Stimulated activated CD8-positive, alpha-beta memory T cell treated with anti-CD3 and anti-CD28 coated beads, Interleukin-15, amount 100 ng/mL, for 1 hour (primary cell): ENCODE data around the gene SYTL2.
"Not testable (repeated sequence)": the region's sequence is repeated elsewhere in the genome, so short reads cannot be mapped to it uniquely, and the experiment has no call there.

Experiments used
- DNase-seq: peaks from one replicate; pipeline ENCODE4 v3.0.0-alpha.2; 2020; ENCODE audit warnings: low read depth

SYTL2 gene

DNA sequence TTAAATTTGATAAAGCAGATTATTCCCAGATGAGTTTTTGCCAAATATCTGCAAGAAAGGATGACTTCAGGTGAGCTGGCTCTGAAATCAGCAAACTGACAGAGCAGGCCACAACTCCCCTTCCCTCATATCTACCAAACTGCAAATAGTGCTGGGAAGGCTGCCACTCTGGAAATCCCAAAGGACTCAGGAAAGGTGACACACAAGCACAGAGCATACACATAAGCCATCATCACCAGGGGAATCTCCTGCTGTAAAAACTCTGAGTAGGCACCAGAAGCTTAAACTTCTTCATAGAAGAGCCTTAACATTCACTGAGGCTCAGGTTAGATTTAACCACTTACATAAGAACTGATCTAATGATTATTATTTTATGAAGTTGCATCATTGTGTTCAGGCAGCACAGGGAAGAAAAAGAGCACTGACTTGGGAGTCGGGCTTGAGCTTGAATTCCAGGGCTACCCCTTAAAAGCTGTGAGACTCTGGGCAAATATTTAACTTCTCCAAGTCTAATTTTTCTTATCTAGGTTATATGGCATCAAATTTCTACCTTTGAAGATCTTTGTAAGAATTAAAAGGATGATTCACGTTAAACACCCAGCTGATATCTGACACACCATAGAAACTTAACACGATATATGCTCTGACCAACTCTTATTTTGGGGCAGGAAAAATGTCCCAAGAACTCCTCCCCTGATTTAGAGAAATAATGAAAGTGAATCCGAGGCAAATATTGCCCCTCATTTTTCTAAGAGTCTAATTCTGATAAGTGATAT is 15.0 kb downstream of the SYTL2 start:
- no peak for DNase-seq

DNA sequence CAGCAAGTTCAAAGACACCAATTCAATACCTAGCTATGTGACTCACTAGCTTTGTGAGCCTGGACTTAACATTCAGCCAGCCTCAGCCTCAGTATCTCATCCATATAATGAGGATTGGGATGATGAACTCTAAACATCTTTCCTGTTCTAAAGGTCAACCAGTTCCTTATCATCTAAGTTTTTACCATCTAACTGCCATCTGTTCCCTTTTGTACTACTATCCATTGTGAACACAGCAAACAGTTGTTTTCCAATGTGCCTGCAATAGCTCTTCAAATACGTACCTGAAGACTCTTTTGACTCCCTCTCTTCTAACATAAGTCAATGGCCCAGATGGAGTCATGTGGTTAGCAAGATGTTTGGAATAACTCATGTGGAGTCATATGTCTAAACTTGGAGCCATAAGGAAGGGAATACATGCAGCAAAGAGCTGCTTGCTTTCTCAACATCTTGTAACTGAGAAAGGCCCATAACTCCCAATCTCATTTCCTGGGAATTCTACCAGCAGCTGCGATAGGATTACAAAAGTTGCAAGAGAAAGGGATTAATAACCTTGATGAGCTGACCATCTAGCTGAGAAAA is 19.4 kb downstream of the SYTL2 start:
- DNase-seq, result no peak

DNA sequence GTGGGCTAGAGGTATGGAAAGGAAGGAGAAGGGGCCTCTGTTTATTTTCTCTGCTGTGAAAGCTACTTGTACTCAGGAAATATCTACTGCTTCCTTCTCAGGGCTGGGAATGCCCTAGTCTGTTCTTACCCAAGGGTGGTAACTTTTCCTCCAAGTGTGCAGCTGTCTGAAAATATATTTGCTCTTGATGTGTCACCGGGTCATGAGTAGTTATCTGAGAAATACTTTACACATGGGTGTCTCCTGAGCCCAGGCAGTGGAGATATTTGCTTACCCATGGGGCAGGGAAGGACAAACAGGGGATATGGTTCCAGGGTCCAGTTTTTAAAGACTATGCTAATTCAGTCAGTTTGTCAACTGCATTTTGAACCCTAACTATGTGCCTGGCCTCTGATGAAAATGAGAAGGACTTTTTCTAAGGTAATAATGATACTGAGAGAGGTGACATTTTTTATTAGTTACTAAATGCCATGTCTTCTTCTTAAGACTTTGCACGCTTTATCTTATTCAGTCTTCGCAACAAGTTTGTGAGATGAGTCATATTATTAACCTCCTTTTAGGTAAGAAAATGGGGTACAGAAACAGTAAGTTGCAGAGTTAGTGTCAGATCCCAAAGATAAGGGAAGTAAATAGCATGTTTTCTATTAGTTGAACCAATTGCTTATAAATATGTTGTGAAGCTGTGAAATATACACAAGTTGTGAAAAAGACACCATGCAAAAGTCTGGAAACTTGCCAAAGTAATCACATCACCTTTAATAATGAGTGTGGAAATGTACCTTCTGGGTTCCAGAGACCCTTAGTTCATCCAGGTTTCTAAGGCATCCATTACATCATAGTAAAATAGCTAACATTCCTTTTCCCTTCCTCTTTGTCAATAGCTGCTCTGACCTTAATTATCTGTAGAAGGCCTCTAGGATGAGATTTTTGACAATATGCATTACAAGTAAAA is 22.9 kb downstream of the SYTL2 start:
- no peak for DNase-seq

DNA sequence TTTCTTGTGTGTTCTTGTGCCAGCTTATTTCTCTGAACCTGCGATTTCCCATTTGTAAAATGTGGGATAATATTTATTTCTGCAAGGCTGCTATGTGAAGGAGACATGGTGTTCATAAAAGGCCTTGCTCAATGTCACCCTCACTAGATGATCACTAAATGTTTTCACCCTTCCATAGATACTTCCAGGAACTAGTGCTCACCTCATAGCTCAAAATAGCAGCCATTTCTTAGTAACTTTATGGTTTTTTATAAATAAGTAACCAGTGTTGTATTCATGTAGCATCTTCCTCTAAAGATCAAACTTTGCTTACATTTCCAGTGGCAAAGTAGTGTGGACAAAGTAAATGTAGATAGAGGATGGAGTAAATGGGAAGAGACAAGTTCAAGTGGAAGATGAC is 23.8 kb downstream of the SYTL2 start:
- DNase-seq, result no peak

DNA sequence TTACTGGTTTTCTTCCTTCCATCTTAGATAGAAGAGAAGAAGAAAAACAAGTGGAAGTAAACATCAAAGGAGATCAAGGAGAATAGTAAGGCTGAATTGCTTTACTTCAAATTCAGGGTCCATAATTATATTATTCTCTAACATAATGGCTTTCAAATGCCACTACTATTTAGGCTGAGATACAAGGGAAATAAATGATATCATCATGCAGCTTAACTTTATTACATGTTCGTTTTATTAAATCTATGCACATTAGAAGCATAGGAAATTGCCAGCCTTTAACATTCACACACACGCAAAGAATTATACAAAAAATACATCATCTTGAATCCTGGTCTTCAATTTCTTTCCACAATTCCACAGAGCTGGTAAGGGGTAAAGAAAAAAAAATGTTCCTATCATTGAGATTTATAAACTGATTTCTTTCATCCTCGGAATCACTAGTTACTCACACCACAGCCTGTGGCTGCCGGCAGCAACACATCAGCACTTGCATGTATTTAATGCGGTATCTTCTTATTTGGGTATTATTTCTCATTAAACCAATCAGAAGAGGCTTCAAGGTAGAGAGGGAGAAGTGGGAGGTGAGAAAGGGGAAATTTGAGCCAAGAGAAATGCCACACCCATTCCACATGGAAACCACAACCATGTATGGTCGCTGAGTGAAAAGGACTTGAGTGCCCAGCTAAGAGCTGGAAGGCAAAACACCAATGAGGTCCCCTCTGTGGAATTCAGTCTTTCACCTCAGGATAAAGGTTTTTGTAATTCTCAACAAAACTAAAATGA is 26.3 kb downstream of the SYTL2 start:
- DNase-seq, result no peak

DNA sequence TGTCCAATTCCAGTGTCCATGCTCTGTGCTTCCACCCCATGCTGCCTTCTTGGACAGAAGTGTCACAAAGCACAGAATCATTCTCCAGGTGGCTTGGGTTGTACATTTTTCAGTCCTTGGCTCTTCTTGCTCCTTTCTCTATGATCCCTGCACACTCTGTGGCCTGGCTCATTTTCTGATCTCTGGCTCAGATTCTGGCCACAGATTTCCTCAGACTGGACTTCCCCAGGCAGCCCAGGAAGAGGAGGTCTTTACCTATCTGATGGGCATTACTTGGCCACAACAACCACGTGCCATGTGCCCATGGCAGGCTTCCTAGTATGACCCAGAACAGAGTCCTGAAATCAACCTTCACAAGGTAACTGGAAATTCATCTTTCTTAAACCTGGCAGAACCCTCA is 27.2 kb downstream of the SYTL2 start:
- DNase-seq, result no peak

DNA sequence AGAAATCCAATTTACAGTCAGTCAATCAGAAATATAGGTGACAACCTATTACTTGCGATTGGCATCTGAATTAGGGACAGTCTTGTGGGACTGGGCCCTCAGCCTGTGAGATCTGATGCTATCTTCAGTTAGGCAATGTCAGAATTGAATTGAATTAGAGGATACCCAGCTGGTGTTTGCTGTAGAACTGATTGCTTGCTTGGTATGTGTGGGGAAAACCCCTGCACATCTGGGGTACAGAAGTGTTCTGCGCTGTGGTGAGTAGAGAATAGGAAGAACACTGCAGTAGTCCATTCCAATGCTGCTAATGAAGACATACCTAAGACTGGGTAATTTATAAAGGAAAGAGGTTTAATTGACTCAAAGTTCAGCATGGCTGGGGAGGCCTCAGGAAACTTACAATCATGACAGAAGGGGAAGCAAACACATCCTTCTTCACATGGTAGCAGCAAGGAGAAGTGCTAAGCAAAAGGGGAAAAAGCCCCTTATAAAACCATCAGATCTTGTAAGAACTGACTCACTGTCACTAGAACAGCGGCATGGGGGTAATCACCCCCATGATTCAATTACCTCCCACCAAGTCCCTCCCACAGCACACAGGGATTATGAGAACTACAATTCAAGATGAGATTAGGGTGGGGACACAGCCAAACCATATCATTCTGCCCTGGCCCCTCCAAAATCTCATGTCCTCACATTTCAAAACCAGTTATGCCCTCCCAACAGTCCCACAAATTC is 30.0 kb downstream of the SYTL2 start:
- DNase-seq, result not testable (repeated sequence)

DNA sequence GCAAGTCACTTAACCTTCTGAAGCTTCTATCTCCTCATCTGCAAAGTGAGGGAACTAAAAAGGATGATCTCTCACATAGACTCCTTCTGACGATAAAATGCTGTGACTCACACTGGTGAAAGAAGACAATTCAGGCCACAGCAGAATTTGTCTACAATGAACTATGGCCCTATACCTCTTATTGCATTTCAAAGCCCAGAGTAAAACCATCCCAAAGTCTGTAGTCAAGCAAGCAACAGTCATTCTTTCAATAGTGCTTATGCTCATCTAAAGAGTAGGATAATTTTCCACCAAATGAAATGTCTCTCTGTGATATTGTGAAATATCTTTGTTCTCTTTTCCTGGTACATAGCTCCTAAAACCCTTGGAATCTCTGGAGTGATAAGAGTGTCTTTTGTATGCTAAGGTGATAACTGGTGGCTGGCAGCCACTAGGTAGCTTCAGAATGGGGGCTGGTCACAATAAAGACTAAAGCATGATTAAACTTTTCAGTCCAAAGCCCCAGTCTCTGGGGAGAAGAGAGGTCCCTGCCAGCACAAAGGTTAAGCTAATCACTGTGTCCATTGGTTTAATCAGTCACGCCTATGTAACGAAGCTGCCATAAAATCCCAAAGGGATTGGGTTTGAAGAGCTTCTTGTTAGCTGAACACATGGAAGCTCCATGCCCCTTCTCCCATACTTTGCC is 30.8 kb downstream of the SYTL2 start:
- no peak for DNase-seq

DNA sequence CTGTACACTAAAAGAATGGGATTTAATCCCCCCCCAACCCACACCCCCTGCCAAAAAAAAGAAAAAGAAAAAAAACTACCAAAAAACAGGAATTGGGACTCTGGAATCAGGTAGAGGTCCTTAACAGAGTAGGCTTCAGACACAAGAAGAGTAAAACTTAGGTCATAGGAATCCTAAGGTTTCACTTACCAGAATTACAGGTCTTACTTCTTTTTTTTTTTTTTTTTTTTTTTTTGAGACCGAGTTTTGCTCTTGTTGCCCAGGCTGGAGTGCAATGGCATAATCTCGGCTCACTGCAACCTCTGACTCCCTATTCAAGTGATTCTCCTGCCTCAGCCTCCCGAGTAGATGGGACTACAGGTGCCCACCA is 33.4 kb downstream of the SYTL2 start:
- DNase-seq, result not testable (repeated sequence)

DNA sequence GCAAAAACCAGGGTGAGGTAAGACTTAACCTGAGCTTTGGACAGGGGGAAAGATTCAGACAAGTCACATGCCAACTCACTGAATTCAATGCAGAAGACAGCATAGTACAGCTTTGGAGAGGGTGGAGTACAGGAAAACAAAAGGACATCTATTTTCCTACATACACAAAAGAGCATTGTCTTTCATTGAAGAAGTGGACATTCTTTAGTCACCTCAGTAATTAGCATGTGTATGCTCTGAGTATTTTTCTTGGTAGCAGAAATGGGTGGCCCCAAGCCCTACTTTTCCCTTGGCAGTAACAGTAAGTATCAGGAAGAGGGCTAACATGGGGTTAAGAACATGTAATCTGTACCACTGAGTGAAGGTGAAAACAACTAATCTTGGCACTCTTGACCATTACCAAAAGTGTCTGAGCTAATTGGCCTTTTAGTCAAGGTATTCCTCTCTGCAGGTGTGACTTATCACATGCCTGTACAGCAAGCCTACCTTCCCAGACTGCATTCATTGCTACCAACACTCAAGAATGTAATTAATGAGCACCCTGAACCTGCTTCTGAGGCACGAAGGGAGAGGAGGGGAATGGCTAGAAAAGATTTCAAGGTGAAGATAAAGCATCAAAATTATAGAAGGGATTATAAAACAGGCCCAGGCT is 33.9 kb downstream of the SYTL2 start:
- DNase-seq, result no peak

DNA sequence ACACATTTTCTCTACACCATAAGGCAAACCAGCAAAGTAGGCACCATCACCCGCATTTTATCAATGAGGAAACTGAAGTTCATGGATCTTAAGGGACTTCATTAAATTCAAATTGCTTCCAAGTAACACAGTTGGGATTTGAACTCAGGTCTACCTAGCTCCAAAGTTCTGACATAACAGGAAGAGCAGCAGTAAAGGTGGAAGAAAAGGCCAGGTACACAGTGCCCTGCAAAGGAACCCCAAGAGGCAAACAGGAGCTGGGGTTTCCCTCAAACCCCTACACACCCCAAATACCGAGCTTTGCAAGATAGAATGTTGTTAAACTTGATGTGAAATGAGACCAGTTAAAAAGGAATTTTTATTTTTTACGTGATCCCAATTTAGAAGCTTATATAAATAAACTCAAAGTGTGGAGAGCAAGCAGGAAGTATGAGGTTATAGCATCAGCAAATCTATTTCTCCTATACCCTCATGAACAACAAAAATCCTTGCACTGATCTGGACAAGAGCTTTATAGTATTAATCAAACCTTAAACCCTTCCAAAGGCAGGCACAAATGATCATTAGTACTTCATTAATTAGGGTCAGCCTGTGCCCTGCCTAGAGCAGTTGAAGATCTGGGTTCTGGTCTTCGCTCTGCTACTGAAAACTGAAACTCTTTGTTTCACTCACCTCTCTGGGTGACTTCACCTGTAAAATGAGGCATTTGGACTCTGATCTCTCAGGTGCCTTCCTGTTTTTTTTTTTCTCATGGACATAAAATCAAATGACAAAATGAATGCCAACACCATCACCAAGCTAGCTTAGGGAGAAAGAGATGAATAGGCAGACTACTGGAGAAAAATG is 36.5 kb downstream of the SYTL2 start:
- no peak for DNase-seq

DNA sequence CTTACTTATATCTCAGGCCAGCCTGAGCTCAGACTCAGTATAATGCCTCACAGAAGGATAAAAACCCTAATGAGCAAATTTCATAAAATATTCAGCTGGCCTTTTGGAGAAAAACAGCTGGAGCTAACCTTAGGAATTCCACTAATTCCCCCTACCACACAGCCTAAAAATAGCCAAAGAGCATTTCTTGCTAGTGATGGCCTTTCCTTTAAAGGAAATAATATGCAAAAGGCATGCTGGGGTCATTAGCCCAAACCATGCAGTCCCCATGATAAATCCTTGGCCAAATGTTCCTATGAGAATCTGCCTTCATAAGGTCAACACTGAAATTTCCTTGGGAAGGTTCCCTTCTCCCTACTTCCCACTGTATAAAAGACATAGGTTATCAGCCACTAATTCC is 38.2 kb downstream of the SYTL2 start:
- no peak for DNase-seq

DNA sequence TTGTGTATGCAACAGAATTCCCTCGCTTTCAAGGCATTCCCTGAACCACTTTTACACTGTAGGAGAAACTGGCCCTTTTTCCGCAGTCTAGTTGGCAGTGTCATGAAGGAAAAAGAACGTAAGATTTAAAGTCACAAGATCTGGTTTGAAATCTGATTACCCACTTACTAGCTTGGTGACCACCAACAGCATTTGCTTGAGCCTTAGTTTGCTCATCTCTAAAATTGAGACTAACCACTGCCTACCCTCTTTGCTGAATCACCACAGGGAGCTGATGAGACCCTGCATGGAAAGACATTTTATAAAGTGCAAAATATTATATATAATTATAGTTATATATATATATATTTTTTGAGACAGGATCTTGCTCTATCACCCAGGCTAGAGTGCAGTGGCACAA is 39.4 kb downstream of the SYTL2 start:
- DNase-seq, result no peak

DNA sequence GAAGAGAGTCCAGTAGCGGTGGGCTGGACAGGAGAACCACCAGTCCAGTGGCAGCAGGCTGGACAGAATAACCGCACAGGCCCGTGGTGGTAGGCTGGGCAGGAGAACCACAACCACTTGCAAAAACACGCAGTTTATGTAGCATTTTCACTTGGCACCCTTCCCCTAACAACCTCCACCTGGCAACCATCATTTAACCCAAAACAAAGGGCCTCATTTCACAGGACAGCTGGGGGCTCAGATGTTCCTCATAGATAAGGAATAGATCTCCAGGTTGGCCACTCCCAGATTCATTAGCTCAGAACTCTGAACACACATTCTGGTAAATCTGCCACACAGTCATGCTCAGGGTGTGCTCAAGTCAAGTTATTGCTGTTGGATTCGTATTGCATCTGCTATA is 41.2 kb downstream of the SYTL2 start:
- DNase-seq, result no peak

DNA sequence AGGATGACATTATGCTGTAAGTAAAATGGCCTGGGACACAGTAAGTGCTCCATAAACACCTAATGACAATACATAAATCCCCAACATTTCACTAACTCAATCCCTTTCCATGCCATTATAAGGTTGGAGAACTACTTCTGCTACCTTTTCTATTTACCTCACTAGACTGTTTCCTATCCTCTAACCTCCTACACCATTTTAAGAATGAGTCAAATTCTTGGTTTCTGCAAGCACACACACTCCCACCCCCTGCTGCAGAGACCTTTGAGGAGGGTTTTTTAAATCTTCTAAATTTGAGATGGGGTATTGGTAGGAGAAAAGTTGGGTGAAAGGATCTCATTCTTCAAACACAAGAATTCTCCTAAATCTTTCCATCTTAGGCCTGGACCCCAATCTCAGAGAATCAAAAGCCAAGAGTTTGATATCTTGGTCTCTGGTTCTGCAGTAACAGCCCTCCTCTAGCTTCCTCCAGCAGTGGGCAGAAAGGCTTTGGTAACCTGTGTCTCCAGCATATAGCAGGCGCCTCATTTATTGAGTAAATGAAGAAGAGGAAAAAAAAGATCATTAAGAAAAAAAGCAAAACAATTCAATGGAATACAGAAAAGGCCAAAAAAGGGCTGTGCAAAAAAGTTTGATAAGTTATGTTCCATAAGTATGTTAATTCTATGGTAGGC is 42.3 kb downstream of the SYTL2 start:
- DNase-seq, result no peak

DNA sequence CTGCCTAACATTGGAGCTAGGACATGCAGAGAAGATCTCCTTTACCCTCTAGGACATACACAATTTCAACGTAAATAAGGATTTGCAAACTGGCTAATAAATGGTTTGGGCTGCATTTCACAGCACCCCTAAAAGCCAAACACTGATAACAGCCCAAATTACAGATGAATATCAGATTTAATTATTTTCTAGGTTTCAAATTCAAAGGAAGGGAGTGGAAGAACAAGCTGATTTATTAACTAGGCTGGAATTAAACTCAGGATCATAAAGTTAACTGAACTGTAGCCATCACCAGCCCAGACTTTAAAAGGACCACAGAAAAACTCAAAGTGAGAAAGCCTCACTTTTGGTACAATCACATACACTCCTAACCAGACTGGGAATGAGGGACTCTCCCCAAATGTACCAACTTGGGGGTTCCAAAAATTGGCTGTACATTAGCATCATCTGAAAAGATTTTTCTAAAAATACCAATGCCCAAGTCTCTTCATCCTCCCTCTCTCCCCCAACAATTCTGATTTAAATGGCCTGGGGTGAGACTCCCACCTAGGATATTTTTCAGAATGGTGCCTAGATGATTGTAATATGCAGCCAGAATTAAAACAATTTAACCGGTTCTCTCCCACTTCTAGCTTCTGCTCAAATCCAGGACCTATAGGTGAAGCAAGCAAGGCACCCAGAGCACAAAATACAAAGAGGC is 43.5 kb downstream of the SYTL2 start:
- DNase-seq, result no peak

DNA sequence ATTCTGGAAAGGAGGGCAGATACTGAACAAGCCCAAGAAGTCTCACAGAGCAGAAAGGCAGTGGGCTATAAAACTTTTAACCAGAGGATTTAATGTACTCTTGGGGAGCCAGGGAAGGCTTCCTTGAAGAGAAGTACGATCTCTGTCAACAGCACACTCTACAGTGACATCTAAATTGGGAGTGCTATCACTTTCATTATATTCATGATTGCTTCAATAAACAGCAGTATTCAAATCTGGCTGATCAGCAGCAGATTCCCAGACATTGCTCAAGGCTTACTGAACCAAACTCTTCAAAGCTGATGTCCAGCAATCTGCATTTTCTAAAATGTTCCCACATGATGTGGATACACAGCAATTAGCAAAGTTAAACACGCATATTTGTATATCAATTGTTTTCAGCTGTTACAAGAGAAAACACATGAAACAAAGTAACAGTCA is 44.2 kb downstream of the SYTL2 start:
- no peak for DNase-seq

DNA sequence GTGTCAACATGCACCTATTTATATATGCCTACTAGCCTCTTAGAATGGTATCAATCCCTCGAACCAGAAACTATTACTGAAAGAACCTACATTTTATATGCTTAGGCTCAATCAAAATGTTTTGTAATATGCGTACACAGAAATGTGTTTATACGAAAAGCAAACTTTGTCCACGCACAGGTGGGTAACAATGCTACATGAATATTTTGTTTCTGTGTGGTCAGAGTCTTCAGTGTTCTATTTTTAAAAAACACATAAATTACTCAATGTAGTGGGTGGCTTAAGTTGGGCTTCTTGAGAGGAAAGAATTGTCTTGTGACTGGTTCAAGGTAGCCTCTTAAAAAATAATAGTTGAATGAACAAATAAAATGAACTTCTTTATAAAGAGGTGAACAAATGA is 46.1 kb downstream of the SYTL2 start:
- no peak for DNase-seq
